ENCODE measurements around the gene FAM219A. TPM values are rescaled to one million over a fixed set of nuclear protein-coding genes. Genes with fewer than 3 reads are reported as not detected.

FAM219A gene
- total and polyA plus RNA-seq, 2 donors (not counting 1 experiment from before 2014, with no cell fraction given) = 5.3 to 7.3 TPM

DNA sequence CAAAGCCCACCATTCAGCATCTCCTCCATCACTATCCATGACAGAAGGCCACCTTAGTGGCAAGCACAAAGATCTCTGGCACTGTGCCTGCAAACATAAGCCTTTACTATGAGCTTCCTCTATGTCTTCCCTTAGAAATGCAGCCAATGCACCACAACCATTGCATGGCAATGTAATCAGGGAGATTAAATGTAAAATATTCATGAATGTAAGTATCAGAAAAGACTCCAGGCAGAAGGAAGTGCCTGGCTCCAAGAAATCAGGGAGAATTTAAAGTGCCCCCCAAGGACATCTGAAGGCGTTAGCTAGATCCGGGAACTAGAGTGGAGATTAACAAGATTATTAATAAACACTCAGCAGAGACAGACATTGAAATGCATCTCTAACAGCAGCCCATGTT lies 49.2 kb downstream of the FAM219A start:
- TF ChIP-seq EZH2 (IDR thresholded peaks at IDR 0.05; ENCODE audit: low read length, missing control alignments) = no peak
- TF ChIP-seq, protein P1, sequence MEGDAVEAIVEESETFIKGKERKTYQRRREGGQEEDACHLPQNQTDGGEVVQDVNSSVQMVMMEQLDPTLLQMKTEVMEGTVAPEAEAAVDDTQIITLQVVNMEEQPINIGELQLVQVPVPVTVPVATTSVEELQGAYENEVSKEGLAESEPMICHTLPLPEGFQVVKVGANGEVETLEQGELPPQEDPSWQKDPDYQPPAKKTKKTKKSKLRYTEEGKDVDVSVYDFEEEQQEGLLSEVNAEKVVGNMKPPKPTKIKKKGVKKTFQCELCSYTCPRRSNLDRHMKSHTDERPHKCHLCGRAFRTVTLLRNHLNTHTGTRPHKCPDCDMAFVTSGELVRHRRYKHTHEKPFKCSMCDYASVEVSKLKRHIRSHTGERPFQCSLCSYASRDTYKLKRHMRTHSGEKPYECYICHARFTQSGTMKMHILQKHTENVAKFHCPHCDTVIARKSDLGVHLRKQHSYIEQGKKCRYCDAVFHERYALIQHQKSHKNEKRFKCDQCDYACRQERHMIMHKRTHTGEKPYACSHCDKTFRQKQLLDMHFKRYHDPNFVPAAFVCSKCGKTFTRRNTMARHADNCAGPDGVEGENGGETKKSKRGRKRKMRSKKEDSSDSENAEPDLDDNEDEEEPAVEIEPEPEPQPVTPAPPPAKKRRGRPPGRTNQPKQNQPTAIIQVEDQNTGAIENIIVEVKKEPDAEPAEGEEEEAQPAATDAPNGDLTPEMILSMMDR (conservative IDR thresholded peaks at IDR 0.05 in 1 of 2, IDR thresholded peaks at IDR 0.05 in 1 of 2; ENCODE audit: low read depth in 1 of 2, low read length in 2 of 2) = no peak
- no peaks in the 10 kb centered on the region for H3K4me1 ChIP-seq (ENCODE audit: control insufficient read depth, extremely low read depth, insufficient read depth, low read length)
- no peaks in the 10 kb centered on the region for H3K79me2 ChIP-seq (ENCODE audit: control insufficient read depth, insufficient read depth, low read length)
- H3K27me3 ChIP-seq (ENCODE audit: control insufficient read depth, insufficient read depth, low read length) = no peaks in the 10 kb centered on the region
- no peak overlapping the region for H3K4me2 ChIP-seq (ENCODE audit: extremely low read depth, insufficient read depth, low read length)
- DNase-seq (ENCODE audit: low read depth in 2 of 2) = no peak
- no peak overlapping the region for H3K27ac ChIP-seq (ENCODE audit: insufficient read depth, low read length)
- H2AFZ ChIP-seq (ENCODE audit: low read length) = no peak overlapping the region
- no peaks in the 10 kb centered on the region for H3K36me3 ChIP-seq (ENCODE audit: control insufficient read depth, insufficient read depth, low read length)
- no peak overlapping the region for H3K9ac ChIP-seq (ENCODE audit: insufficient read depth, low read length)
- H3K4me3 ChIP-seq (replicated peaks in 1 of 4; ENCODE audit: control extremely low read depth in 1 of 4, insufficient read depth in 1 of 4, low read depth in 3 of 4, low read length in 4 of 4) = no peak overlapping the region
- H3K9me3 ChIP-seq (ENCODE audit: control insufficient read depth, insufficient read depth, low read depth, low read length) = no peaks in the 10 kb centered on the region
- H4K20me1 ChIP-seq (ENCODE audit: control insufficient read depth, extremely low read depth, insufficient read depth, low read length) = no peaks in the 10 kb centered on the region

DNA sequence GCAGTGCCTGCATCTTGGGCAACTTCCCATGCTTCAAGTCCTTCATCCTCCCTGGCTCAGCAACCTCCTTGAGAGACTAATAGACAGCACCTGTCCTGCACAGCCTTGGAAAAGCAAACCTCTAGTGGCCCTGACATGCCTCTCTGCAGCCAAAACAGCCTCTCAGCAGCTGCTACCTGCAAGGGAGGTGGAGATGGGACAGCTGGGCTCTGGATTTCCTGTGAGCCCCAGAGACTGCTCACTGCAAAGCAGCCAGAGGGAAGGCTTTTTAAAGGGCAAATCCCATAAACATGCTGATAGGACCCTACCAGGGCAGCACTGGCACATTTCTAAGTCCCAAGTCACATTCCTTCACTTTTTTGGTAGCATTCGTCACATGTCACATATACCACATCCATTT lies 50.2 kb downstream of the FAM219A start:
- Histone ChIP-seq H3K79me2 (ENCODE audit: control insufficient read depth, insufficient read depth, low read length) (no peaks in the 10 kb centered on the region), H4K20me1 (ENCODE audit: control insufficient read depth, extremely low read depth, insufficient read depth, low read length) (no peaks in the 10 kb centered on the region), H3K27ac (ENCODE audit: insufficient read depth, low read length) (no peak overlapping the region), H3K4me3 (replicated peaks in 1 of 4; ENCODE audit: control extremely low read depth in 1 of 4, insufficient read depth in 1 of 4, low read depth in 3 of 4, low read length in 4 of 4) (no peak overlapping the region), H3K4me2 (ENCODE audit: extremely low read depth, insufficient read depth, low read length) (no peak overlapping the region), H3K27me3 (ENCODE audit: control insufficient read depth, insufficient read depth, low read length) (no peaks in the 10 kb centered on the region), H3K36me3 (ENCODE audit: control insufficient read depth, insufficient read depth, low read length) (no peaks in the 10 kb centered on the region), H3K9me3 (ENCODE audit: control insufficient read depth, insufficient read depth, low read depth, low read length) (no peaks in the 10 kb centered on the region), H3K4me1 (ENCODE audit: control insufficient read depth, extremely low read depth, insufficient read depth, low read length) (no peaks in the 10 kb centered on the region), H2AFZ (ENCODE audit: low read length) (no peak overlapping the region), H3K9ac (ENCODE audit: insufficient read depth, low read length) (no peak overlapping the region)
- TF ChIP-seq EZH2 (IDR thresholded peaks at IDR 0.05; ENCODE audit: low read length, missing control alignments) = no peak
- TF ChIP-seq, protein P1 (conservative IDR thresholded peaks at IDR 0.05 in 1 of 2, IDR thresholded peaks at IDR 0.05 in 1 of 2; ENCODE audit: low read depth in 1 of 2, low read length in 2 of 2) = no peak
- DNase-seq (ENCODE audit: low read depth in 2 of 2) = no peak

DNA sequence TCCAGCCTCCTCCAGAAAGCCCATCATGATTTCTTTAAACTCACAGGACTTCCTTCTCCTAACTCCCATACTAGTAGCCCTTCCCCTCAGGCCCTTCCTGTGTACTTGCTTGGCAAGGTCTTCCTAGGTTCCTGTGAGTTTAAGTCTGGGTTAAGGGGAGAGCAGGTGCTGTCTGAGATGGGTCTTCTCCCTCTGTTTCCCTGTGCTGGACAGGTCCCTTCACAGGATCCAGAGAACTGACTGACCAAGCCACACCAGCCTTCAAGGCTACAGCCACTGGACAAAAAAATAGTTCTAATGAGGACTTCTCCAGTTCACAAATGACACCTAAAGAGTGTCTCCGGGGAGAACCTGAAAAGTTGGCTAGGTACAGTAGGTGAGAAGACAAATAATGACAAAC lies 52.2 kb downstream of the FAM219A start:
- DNase-seq (ENCODE audit: low read depth in 2 of 2) = no peak
- Histone ChIP-seq H4K20me1 (ENCODE audit: control insufficient read depth, extremely low read depth, insufficient read depth, low read length) (no peaks in the 10 kb centered on the region), H3K4me2 (ENCODE audit: extremely low read depth, insufficient read depth, low read length) (no peak overlapping the region), H3K27ac (ENCODE audit: insufficient read depth, low read length) (no peak overlapping the region), H3K4me3 (replicated peaks in 1 of 4; ENCODE audit: control extremely low read depth in 1 of 4, insufficient read depth in 1 of 4, low read depth in 3 of 4, low read length in 4 of 4) (no peak overlapping the region), H3K79me2 (ENCODE audit: control insufficient read depth, insufficient read depth, low read length) (no peaks in the 10 kb centered on the region), H3K36me3 (ENCODE audit: control insufficient read depth, insufficient read depth, low read length) (no peaks in the 10 kb centered on the region), H3K9me3 (ENCODE audit: control insufficient read depth, insufficient read depth, low read depth, low read length) (no peaks in the 10 kb centered on the region), H2AFZ (ENCODE audit: low read length) (no peak overlapping the region), H3K4me1 (ENCODE audit: control insufficient read depth, extremely low read depth, insufficient read depth, low read length) (no peaks in the 10 kb centered on the region), H3K27me3 (ENCODE audit: control insufficient read depth, insufficient read depth, low read length) (no peaks in the 10 kb centered on the region), H3K9ac (ENCODE audit: insufficient read depth, low read length) (no peak overlapping the region)
- no peak for TF ChIP-seq EZH2 (IDR thresholded peaks at IDR 0.05; ENCODE audit: low read length, missing control alignments)

Data from fibroblast of lung (primary cell).